Measurements from ENCODE around the gene ADAM17.

GRCh38 chr2:9443526-9443925 lies 112.1 kb downstream of the ADAM17 start:
- TF ChIP-seq CTCF (IDR thresholded peaks at IDR 0.05) (no peak), POLR2A (IDR thresholded peaks at IDR 0.05) (no peak)
